Esophagus squamous epithelium (tissue), 4 donors: ENCODE measurements around the gene SLC44A1.

Experiments
- POLR2A ChIP-seq, 4 donors: fragments of 450-650 bp; IDR thresholded peaks; one replicate each; pipeline ENCODE4 v1.6.1; 2017; ENCODE audit warnings: antibody characterized with exemption in 4 of 4, mild to moderate bottlenecking in 4 of 4, moderate library complexity in 3 of 4
- TF ChIP-seq, protein P1 (sequence below), 6 experiments: fragments of 450-650 bp in 4 of 6; fragments of 200-600 bp in 2 of 6; sonication (generic) in 2 of 6; IDR thresholded peaks; one replicate each; pipeline ENCODE4 v1.5.1; 2016 to 2019; ENCODE audit warnings: antibody characterized with exemption in 6 of 6, mild to moderate bottlenecking in 4 of 6, moderate library complexity in 4 of 6

DNA sequence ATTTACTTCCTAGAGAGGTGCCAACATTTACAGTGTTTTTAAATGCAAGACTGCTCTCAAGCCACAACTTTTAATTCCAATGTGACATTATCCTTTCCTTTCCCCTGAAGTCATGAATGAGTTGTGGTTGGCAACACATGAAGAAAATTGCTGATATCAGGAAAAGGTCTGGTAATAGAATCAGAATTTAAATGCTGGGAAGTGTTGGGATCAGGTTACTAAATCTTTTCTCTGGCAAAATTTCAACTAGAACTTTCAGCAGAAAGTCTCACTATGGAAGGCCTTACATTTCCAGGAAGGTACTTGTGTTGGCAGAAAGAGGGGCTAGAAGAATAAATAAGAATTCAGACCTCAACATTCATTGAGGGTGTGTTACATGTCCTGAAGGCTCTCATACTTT is 10.6 kb upstream of the SLC44A1 start:
- no peak for TF ChIP-seq POLR2A (IDR thresholded peaks at IDR 0.05)
- TF ChIP-seq, protein P1, sequence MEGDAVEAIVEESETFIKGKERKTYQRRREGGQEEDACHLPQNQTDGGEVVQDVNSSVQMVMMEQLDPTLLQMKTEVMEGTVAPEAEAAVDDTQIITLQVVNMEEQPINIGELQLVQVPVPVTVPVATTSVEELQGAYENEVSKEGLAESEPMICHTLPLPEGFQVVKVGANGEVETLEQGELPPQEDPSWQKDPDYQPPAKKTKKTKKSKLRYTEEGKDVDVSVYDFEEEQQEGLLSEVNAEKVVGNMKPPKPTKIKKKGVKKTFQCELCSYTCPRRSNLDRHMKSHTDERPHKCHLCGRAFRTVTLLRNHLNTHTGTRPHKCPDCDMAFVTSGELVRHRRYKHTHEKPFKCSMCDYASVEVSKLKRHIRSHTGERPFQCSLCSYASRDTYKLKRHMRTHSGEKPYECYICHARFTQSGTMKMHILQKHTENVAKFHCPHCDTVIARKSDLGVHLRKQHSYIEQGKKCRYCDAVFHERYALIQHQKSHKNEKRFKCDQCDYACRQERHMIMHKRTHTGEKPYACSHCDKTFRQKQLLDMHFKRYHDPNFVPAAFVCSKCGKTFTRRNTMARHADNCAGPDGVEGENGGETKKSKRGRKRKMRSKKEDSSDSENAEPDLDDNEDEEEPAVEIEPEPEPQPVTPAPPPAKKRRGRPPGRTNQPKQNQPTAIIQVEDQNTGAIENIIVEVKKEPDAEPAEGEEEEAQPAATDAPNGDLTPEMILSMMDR (IDR thresholded peaks at IDR 0.05) = no peak
